ENCODE results near the gene CHPT1. TPM values are rescaled to one million over a fixed set of nuclear protein-coding genes. Genes with fewer than 3 reads are reported as not detected.

Gene CHPT1
- polyA plus RNA-seq, 1 of the 3 experiments (the other 2 are of a cell fraction): 12.0 TPM

- Histone ChIP-seq H3K4me2 (no peak overlapping the region), H3K9me3 (no peaks in the 10 kb centered on the region), H3K9ac (no peak overlapping the region), H3K4me1 (ENCODE audit: control insufficient read depth in 1 of 2, insufficient read depth in 2 of 2, low read depth in 1 of 2, low read length in 1 of 2) (peaks cover 0 to 7% of the 10 kb centered on the region in 2 experiments; a peak in 2 of 4 replicates), H3K79me2 (ENCODE audit: insufficient read depth) (no peaks in the 10 kb centered on the region), H3K36me3 (replicated peaks in 1 of 2; ENCODE audit: control insufficient read depth in 1 of 2, insufficient read depth in 2 of 2, low read length in 1 of 2) (peaks cover 19 to 24% of the 10 kb centered on the region in 2 experiments), H3F3A (replicated peaks; ENCODE audit: insufficient read depth) (no peaks in the 10 kb centered on the region), H3K9me2 (no peaks in the 10 kb centered on the region), H3K27me3 (ENCODE audit: insufficient read depth) (no peaks in the 10 kb centered on the region), H3K4me3 (ENCODE audit: low read depth in 2 of 2, low read length in 1 of 2) (no peak overlapping the region), H4K20me1 (ENCODE audit: insufficient read depth) (no peaks in the 10 kb centered on the region), H3K27ac (ENCODE audit: low read depth in 2 of 2, low read length in 1 of 2) (no peak overlapping the region), H2AFZ (ENCODE audit: low read depth) (no peak overlapping the region)
- ChIA-PET POLR2A (no interaction called here), CTCF (interaction anchor here (0.5 kb wide), 1 partner anchor 320 kb away, joined by 3 read pairs; no protein-coding TSS in a partner anchor)
- WGBS (ENCODE audit: low lambda C conversion rate): 89% methylated on average over 9 of the region's 10 CpGs
- DNase-seq: no peak
- TF ChIP-seq NRF1 (IDR thresholded peaks at IDR 0.05; ENCODE audit: low read depth, low read length) (no peak), ZBTB33 (IDR thresholded peaks at IDR 0.05; ENCODE audit: borderline replicate concordance, low read depth) (no peak), TAF1 (IDR thresholded peaks at IDR 0.05; ENCODE audit: borderline replicate concordance, low read depth, low read length) (no peak), RFX5 (IDR thresholded peaks at IDR 0.05; ENCODE audit: low read length) (no peak), PBX3 (IDR thresholded peaks at IDR 0.05) (no peak), MXI1 (IDR thresholded peaks at IDR 0.05; ENCODE audit: low read depth, low read length) (no peak), GATA2 (CRISPR knock-in tag; IDR thresholded peaks at IDR 0.05) (no peak), POLR2AphosphoS5 (IDR thresholded peaks at IDR 0.05; ENCODE audit: low read depth, low read length) (no peak), ELF1 (IDR thresholded peaks at IDR 0.05) (no peak), SMC3 (IDR thresholded peaks at IDR 0.05; ENCODE audit: low read depth, low read length) (no peak)
Measured at GRCh38 chr12:101743724-101744472, 46.5 kb downstream of the CHPT1 start.

- Histone ChIP-seq H3K4me2 (no peak overlapping the region), H3F3A (replicated peaks; ENCODE audit: insufficient read depth) (no peaks in the 10 kb centered on the region), H3K4me3 (ENCODE audit: low read depth in 2 of 2, low read length in 1 of 2) (no peak overlapping the region), H3K9me3 (no peaks in the 10 kb centered on the region), H3K4me1 (ENCODE audit: control insufficient read depth in 1 of 2, insufficient read depth in 2 of 2, low read depth in 1 of 2, low read length in 1 of 2) (peaks cover 0 to 7% of the 10 kb centered on the region in 2 experiments; a peak in 2 of 4 replicates), H3K36me3 (replicated peaks in 1 of 2; ENCODE audit: control insufficient read depth in 1 of 2, insufficient read depth in 2 of 2, low read length in 1 of 2) (peaks cover 20 to 26% of the 10 kb centered on the region in 2 experiments), H3K79me2 (ENCODE audit: insufficient read depth) (no peaks in the 10 kb centered on the region), H2AFZ (ENCODE audit: low read depth) (no peak overlapping the region), H3K9ac (no peak overlapping the region), H3K27me3 (ENCODE audit: insufficient read depth) (no peaks in the 10 kb centered on the region), H3K27ac (ENCODE audit: low read depth in 2 of 2, low read length in 1 of 2) (no peak overlapping the region), H3K9me2 (no peaks in the 10 kb centered on the region), H4K20me1 (ENCODE audit: insufficient read depth) (no peaks in the 10 kb centered on the region)
- CTCF ChIA-PET: interaction anchor here (3.7 kb wide), 1 partner anchor 14 kb away, joined by 18 read pairs; no protein-coding TSS in a partner anchor
- 88% methylated on average over 2 of the region's 3 CpGs for WGBS (ENCODE audit: low lambda C conversion rate)
- POLR2A ChIA-PET: no interaction called here
- no peak for DNase-seq
- TF ChIP-seq FOXJ3 (CRISPR knock-in tag; IDR thresholded peaks at IDR 0.05) (no peak), FOXM1 (IDR thresholded peaks at IDR 0.05; ENCODE audit: low read depth) (no peak), USF1 (IDR thresholded peaks at IDR 0.05; ENCODE audit: borderline replicate concordance, low read depth) (no peak), CHD2 (IDR thresholded peaks at IDR 0.05; ENCODE audit: low read length, partially characterized antibody) (no peak), MEF2A (IDR thresholded peaks at IDR 0.05; ENCODE audit: borderline replicate concordance, low read depth) (no peak), TCF12 (IDR thresholded peaks at IDR 0.05) (no peak), TAF1 (IDR thresholded peaks at IDR 0.05; ENCODE audit: borderline replicate concordance, low read depth, low read length) (no peak), EP300 (IDR thresholded peaks at IDR 0.05; ENCODE audit: borderline replicate concordance in 1 of 2, low read depth in 1 of 2, low read length in 1 of 2) (no peak), USF2 (IDR thresholded peaks at IDR 0.05; ENCODE audit: borderline replicate concordance, low read depth, low read length) (no peak), ZBTB33 (IDR thresholded peaks at IDR 0.05; ENCODE audit: borderline replicate concordance, low read depth) (no peak), EZH2phosphoT487 (IDR thresholded peaks at IDR 0.05; ENCODE audit: borderline replicate concordance, low read depth) (no peak), SMC3 (IDR thresholded peaks at IDR 0.05; ENCODE audit: low read depth, low read length) (no peak), ELF1 (IDR thresholded peaks at IDR 0.05) (no peak), MXI1 (IDR thresholded peaks at IDR 0.05; ENCODE audit: low read depth, low read length) (no peak), NFIC (IDR thresholded peaks at IDR 0.05; ENCODE audit: borderline replicate concordance) (no peak)
Measured at GRCh38 chr12:101745481-101745880, 48.0 kb downstream of the CHPT1 start.

All from SK-N-SH (cell line).